22Rv1 (cell line): Measurements from ENCODE around the gene TTC28.

Experiments used
- ZFX ChIP-seq: fragments of 450-650 bp; IDR thresholded peaks from 2 replicates; pipeline ENCODE4 v1.6.1; 2017; ENCODE audit warnings: antibody characterized with exemption, borderline replicate concordance
- TF ChIP-seq, protein P1 (sequence below): fragments of 450-650 bp; IDR thresholded peaks from 2 replicates; pipeline ENCODE4 v1.5.1; 2017; ENCODE audit warnings: mild to moderate bottlenecking

DNA sequence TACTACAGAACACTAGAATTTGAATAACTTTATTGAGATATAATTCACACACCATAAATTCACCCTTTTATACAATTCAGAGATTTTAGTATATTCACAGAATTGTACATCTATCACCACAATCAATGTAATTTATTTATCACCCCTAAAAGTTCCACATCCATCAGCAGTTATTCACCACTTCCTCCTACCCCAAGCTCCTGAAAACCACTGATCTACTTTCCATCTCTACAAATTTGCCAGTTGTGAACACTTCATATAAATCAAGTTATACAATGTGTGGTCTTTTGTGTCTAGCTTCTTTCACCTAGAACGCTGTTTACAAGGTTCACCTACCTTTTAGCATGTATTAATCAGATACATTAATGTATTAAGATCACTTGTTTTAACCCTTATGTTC lies 179.6 kb downstream of the TTC28 start:
- TF ChIP-seq, protein P1, sequence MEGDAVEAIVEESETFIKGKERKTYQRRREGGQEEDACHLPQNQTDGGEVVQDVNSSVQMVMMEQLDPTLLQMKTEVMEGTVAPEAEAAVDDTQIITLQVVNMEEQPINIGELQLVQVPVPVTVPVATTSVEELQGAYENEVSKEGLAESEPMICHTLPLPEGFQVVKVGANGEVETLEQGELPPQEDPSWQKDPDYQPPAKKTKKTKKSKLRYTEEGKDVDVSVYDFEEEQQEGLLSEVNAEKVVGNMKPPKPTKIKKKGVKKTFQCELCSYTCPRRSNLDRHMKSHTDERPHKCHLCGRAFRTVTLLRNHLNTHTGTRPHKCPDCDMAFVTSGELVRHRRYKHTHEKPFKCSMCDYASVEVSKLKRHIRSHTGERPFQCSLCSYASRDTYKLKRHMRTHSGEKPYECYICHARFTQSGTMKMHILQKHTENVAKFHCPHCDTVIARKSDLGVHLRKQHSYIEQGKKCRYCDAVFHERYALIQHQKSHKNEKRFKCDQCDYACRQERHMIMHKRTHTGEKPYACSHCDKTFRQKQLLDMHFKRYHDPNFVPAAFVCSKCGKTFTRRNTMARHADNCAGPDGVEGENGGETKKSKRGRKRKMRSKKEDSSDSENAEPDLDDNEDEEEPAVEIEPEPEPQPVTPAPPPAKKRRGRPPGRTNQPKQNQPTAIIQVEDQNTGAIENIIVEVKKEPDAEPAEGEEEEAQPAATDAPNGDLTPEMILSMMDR, result no peak
- TF ChIP-seq ZFX, result no peak
